HG02970 (cell line): ENCODE data around the gene FYN.
"Not testable (repeated sequence)": the region's sequence is repeated elsewhere in the genome, so short reads cannot be mapped to it uniquely, and the experiment has no call there.

Experiments used
- ATAC-seq: cut with Tn5 transposase; IDR thresholded peaks from one replicate; pipeline ENCODE4 v1.9.1; 2021; ENCODE audit warnings: mild to moderate bottlenecking, moderate library complexity, moderate number of reproducible peaks; ENCODE audit not compliant: unreplicated experiment, low FRiP score

The FYN gene

GRCh38 chr6:111837641-111838500 is 35.4 kb downstream of the FYN start:
- peak; percentile 70 for ATAC-seq

GRCh38 chr6:111837007-111837406 is 36.2 kb downstream of the FYN start:
- no peak for ATAC-seq

DNA sequence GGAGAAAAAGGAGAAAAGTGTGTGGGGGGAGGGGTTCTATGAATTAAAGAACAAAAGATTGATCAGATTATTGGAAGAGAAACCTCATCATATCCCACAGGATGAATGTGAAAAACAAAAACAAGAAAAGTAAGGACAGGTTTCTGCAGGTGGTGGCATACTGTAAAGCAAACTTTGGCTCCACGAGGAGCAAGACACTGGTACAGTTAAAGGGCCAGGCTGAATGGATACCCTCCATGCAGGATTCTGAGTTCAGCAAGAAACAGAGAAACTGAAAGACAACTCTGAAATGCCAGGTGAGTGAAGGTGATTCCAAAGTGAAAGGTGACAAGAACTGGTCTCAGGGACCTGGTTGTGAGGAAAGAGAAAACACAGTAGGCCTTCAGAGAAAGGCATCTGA is 37.4 kb downstream of the FYN start:
- ATAC-seq: no peak

GRCh38 chr6:111835398-111835797 is 37.9 kb downstream of the FYN start:
- not testable (repeated sequence) for ATAC-seq

DNA sequence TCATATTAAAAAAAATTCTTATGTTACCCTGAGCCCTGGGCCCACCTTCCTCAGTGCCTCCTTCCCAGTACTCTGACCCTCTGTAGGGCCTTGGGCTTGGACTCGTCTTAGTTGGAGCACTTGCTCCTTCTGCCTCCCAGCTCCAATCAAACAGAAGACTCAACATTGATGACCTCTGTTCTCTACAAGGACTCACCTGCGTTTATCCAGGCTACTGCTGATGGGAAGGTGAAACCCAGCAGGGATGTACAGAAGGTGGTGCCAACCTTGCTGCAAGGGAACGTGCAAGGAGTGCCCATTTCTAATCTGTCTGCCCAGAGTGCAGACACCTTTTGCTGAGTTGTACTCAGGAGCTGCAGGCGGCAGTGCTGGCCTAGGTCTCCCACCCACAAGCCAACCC is 38.9 kb downstream of the FYN start:
- ATAC-seq: no peak

DNA sequence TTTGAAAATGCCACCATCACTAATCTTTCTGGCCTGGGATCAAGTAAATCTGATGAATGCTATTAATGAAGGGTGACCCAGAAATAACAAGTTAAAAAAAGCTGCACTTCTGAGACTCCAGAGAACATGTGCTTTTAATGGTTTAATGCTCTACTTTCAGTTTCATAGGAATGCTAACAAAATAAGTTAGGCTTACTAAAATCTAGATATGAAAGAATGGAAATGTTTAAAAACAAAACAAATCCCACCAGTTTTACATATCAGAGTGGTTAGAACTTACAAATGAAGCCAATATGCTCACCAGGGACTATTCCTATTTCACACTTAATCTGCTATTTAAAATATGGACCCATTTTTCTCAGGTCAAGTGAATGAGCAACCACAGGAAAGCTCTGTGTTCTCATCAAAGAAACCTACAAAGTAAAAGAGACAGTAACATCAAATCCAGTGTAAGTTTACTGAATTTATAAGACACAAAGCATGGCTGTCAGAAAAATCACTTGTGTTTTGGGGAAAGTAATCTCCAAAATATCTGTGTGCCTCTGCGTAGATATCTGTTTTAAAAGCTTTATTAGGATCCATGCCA is 40.3 kb downstream of the FYN start:
- ATAC-seq: no peak

- no peak for ATAC-seq
Measured at GRCh38 chr6:111831408-111831807, 41.8 kb downstream of the FYN start.

DNA sequence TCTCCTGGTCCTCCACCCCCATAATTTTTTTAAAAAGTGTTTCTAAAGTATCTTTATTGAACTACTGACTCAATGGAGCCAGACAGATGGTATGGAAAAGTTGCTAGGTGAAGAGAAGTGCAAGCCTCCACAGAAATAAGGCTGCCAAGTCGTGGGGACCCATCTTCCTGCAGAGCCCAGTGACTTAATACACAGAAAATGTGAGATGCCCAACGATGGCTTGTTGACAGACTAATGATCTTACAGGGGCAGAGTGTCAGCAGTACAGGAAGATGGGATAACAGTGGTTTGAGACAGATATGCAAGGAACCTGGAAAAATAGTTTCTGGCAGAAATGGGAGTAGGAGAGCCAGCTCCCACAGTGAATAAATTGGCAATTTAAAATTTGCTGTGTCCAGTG is 43.3 kb downstream of the FYN start:
- no peak for ATAC-seq

GRCh38 chr6:111829581-111829980 is 43.7 kb downstream of the FYN start:
- no peak for ATAC-seq

DNA sequence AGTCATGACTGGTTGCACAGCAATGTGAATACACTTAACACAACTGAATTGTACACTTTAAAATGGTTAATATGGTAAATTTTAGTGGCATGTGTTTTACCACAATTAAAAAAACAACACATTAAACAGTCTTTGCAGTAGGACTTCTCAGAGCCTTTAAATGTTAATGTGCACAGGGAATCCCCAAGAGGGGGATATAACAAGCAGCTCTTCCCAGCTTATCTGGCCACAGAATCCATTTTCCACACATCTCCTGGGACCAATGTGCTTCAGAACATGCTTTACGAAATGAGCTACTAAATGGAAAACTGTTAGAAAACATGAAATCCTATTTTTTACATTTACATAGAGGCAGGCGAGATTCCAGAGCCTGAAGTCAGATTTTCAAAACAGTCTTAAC is 44.4 kb downstream of the FYN start:
- no peak for ATAC-seq

- ATAC-seq: no peak
Measured at GRCh38 chr6:111825439-111826086, 47.7 kb downstream of the FYN start.

- no peak for ATAC-seq
Measured at GRCh38 chr6:111824608-111825337, 48.5 kb downstream of the FYN start.

DNA sequence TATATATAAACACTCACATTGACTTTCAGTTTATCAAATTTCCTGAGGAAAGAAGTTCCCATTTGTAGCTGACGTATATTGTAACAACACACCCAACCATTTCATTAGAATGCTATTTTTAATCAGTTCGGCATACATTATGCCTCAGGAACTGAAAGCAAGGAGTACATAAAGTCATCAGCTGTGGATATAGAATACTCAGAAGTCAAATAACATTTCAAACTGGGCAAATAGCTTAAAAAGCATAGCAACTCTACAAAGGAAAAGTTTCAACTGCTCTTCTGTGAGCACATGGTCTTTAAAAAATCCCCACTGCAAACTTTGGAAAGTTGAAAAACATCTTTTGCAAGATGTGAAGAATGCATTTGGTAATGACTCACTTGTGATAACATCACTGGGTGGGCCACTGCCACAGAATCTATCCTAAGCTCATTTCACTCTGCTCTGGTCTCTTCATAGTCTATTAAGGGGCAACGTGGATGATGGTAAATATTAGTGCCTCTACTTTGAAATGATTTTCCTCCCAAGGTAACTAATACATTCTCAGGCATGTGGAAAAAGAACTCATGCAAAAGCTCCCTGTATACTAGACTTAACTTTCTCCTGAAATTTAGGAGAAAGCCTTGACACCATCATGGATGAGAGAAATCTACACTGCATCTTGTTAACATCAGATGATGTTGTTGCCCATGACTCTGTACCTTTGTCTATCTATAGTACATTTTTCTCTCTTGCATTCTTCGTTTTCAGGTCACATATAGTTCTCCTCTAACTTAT is 49.2 kb downstream of the FYN start:
- no peak for ATAC-seq

DNA sequence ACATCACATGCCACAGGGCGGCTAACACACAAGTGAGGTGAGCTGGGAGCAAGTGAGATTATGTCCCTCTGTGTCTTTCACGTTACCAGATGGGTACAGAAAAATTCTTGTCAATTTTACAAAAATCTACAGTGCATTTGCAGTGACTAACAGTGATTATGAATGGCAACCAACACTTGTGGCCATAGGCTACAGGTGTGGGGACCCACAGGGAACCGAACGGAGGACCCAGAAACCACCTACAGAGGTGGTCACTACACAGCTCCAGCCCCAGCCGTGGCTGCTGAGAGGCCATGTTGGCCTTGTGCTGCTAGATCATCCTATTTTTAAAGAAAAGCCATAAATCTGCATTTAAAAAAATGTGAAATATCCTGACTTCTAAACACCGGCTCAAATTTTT is 50.2 kb downstream of the FYN start:
- ATAC-seq: no peak

- no peak for ATAC-seq
Measured at GRCh38 chr6:111819458-111819857, 53.8 kb downstream of the FYN start.

DNA sequence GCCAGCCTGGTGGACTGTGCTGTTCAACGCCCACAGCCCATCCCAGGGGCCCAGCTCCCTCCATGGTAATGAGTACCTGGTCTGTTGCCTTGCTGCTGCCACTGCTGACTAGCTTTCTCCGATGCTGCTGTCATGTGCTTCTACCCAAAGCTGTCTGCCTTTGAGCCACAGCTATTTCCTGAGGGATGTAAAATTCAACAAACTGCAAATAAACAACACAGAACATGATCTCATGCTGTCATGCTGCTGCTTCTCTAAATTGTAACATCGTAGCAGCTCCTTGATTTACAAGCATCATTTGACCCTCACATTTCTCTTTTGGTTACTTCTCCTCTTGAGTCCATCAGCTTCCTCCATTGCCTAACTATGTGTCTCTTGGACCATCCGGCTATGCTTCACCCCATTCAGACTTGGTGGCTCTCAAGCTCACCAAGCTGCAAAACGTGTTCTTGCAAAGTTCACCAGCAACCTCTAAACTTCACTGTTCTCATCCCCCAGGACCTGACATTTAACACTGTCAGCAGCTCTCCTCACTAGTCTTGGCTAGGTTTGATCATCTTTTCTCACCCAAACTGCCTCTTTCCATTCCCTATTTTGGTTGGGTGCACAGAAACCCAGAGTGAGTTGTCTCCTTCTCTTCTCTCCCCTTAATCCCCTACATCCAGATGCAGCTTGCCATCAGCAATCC is 54.6 kb downstream of the FYN start:
- no peak for ATAC-seq

DNA sequence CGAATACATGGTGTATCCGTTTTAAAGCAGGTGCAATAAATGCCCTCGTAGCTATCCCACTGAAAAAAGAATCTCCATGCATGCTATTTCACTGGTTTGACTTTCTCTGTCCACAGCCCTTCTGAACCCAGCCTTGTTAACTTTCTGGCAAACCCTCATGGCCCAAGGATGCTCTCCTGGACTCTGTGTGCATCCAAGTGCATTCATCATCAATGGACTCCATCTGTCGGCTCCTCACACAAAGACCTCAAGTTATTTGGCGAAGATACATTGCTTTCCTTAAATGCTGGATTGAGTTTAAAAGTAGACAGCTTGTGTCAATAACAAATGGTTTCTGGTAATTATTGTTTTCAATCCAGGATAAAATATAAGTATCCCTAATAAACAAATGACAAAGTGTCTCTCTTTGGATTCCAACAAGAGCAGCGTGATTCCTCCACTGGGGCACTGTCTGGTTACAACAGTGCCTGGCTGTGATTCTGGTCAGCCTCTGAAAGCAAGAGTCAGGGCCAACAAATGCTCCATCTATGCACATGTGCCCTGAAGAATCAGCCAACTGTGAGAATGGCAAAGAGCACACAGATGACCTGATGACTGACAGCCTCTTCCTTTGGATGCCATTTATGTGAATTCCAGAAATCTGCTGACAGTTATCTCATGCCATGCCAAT is 55.7 kb downstream of the FYN start:
- no peak for ATAC-seq

GRCh38 chr6:111813677-111814310 is 59.5 kb downstream of the FYN start:
- no peak for ATAC-seq

DNA sequence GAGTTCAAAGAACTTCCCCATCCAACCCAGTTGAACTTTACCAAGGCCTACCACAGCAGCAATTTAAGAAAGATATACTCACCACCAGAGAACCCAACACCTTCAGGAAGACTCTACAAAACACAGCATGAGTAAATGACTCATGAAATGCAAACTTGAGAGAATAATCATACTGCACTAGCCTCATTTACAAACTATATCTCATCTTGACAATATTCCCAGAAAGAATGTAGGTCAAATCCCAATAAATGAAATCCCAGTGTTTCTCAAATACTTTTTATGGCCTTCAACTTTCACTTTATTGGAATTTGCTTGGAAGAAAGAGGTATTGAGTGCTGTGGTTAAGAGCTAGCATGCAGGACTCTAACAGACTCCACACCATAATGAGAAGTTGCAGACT is 60.0 kb downstream of the FYN start:
- ATAC-seq: no peak
